ENCODE measurements around the gene VEZT.
"Not testable (repeated sequence)": the region's sequence is repeated elsewhere in the genome, so short reads cannot be mapped to it uniquely, and the experiment has no call there.

The VEZT gene

DNA sequence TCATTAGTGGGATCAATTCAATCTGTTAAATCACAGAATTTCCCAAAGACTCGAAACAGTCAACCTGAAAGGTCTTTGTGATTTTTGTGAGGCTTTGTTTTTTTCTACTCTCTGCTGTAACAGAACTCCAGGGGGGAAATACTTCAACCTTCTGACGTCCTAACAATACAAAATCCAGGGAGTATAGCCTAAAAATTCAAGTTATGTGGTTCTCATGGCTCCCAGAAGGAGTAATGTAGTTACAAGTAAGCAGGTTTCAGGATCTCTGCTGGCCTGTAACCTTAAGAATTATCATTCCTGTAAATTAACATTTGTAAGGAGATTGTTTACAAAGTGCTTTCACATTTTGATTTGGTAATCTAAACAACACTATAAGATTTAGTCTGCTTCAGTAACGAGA is 39.9 kb downstream of the VEZT start:
- no peak for DNase-seq (ENCODE audit: low spot score)

DNA sequence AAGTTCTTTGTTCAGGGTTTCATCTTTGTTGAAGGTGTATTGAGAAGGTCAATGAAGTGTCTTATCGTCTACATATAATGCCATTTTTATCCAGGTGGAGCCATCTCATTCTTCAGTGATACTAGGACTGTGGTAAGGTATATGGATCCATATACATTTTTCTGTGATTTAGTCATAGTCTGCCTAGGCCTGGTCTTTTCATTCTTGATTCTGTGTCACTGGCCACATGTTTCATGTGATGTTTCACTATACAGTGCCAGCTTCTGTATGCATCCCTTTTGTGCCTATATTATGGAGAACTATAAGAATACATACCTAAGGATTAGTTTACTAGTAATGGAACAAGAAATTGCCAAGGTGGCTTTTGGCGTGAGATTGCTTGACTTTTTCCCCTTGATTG is 40.5 kb downstream of the VEZT start:
- DNase-seq (ENCODE audit: low spot score), result no peak

DNA sequence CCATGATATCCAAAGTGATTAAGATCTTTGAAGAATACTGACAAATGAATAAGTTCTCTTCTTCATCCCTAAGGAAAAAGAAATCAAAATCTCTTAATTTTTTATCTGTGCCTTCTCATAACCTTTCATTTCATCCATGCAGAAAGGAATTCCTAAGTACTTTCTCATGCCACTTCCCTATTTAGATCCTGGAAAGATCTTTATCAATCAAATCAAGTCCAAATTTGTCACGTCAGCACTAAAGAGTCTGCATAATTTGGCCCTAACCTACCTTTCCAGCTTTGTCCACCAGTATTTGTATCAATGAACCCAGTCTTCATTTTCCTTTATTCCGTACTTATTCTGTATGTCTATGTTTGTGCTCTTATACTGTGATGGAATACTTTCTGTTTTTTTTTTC is 41.2 kb downstream of the VEZT start:
- DNase-seq (ENCODE audit: low spot score), result no peak

DNA sequence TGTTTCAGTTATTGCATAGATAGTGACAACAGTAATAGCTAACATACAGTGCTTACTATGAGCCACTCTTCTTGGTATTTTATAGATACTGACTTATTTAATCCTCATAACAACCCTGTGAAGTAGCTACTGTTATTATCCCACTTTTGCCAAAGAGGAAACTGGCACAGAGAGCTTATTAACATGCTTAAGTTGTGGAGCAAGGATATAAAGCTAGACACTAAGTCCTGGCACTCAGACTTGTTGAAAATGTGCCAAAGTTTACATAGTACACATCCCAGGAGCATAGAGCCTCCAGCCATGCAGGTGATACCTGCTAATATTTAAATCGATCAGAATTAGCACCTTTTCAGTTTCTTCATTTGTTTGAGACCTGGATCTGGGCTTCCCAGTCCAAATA is 41.8 kb downstream of the VEZT start:
- DNase-seq (ENCODE audit: low spot score), result no peak

DNA sequence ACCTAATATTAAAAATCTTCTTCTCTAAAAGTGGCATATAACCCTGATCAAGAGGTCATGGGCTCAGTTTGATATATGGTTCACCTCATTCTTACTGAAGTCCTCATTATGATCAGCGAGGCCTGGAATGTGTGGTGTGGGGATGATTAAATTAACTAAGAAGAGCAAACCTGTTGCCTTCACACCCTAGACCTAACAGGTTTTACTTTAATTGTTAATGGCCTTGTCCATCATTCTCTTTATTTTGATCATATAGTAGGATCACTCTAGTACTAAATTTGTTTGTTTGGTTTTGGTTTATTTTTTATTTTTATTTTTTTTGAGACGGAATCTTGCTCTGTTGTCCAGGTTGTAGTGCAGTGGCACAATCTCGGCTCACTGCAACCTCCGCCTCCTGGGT is 43.5 kb downstream of the VEZT start:
- no peak for DNase-seq (ENCODE audit: low spot score)

DNA sequence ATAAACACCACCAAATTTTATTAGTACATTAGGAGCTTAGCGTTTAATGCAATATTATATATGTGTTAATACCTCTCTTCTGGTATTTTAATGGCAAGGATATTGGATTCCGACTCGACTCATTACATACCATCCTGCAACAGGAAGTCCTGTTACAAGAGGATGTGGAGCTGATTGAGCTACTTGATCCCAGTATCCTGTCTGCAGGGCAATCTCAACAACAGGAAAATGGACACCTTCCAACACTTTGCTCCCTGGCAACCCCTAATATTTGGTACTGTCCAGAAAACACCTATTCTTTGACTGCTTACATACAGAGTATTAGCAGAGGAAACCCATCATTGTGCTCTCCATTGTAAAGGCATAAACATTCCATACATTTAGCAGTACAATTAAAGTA is 45.2 kb downstream of the VEZT start:
- DNase-seq (ENCODE audit: low spot score), result peak; percentile 87

DNA sequence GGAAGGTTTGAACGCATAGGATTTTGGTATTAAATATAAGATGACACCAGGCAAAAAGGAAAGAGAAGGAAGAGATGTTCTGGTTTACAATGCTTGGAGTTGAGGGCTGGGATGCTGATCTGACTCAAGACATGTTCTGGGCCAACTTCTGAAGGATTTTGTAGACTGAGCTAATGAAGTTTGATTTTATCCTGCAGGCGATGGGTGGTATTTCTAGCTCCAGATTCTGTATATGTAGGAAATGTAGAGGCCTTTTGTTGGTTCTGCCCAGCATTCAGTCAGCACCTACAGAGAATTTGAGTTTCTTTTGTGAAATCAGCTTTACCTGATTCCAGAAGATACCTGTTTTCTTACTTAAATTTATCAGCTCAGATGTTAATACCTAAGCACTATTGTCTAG is 48.2 kb downstream of the VEZT start:
- no peak for DNase-seq (ENCODE audit: low spot score)

DNA sequence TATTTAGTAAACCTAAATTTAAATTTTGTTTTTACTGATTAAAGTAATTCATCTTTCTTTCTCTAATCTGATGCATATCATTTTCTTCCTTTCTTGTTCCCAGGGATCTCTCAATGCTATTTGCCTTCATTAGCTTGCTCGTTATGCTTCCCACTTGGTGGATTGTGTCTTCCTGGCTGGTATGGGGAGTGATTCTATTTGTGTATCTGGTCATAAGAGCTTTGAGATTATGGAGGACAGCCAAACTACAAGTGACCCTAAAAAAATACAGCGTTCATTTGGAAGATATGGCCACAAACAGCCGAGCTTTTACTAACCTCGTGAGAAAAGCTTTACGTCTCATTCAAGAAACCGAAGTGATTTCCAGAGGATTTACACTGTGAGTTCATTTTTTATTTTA is 48.6 kb downstream of the VEZT start:
- no peak for DNase-seq (ENCODE audit: low spot score)

DNA sequence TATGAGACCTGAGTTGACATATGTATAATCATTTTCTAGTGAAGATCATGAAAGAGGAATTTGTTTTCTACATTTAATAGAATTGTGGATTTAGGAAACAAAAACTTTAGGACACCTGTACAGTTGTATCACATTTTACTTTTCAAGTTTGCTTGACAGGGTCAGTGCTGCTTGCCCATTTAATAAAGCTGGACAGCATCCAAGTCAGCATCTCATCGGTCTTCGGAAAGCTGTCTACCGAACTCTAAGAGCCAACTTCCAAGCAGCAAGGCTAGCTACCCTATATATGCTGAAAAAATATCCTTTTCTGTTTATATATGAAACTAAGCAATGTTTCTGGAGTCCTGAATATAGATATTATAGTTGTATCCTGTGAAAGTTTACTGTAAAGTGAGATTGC is 52.3 kb downstream of the VEZT start:
- DNase-seq (ENCODE audit: low spot score), result no peak

DNA sequence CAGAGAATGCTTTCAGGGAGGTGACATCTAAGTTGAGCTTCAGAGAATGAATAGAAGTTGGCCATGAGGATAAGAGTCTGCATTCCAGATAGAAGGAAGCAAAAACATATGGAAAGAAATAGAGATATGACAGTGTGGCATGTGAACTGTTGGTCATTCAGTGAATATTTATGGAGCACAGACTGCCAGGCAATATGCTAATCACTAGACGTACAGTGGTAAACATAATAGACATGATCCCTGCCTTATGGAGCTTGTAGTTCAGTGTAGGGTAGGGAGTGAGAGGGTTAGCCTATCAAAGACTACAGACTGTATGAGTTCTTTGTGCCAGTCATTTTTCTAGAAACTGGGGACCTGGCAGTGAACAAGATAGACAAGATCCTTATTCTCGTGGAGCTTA is 53.9 kb downstream of the VEZT start:
- no peak for DNase-seq (ENCODE audit: low spot score)

DNA sequence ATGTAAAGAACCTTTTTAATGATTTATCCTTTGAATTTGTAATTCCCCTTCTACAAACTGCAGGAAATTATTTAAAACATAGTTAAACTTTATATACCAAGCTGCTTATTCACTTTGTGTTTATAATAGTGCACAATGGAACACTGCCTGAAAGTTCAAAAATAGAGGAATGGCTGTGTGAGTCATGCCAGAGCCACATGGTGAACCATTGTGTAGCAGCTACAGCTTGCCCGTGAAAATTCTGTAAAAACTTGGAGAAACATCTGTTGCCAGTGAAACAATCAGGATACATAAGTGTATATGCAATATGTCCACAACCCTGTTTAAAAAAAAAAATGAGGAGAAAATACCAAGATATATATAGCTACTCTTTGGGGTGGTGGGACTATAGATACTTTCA is 59.5 kb downstream of the VEZT start:
- peak; percentile 77 for DNase-seq (ENCODE audit: low spot score)

DNA sequence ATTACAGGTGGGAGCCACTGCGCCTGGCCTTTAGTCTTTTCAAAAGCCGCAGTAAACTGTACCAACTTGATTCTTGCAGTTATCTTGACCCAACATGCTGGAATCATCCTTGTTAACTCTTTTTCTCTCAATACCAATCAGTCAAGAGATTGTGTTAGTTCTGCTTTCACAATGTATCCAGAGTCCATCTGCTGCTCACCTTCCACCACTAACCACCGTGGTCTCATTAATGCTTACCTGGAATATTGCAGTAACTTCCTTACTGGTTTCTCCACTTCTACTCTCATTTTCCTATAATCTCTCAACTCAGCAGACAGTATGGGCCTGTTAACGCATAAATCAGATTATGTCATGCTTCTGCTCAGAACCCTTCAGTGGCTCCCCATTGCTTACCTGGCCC is 62.2 kb downstream of the VEZT start:
- DNase-seq (ENCODE audit: low spot score), result no peak

DNA sequence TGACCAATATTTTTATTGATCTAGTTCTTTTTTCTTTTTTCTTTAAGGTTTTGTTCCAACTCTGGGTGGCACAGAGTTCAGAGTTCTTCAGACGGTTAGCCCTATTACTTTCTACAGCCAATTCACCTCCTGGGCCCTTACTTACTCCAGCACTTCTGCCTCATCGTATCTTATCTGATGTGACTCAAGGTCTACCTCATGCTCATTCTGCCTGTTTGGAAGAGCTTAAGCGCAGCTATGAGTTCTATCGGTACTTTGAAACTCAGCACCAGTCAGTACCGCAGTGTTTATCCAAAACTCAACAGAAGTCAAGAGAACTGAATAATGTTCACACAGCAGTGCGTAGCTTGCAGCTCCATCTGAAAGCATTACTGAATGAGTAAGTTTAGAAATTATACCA is 64.7 kb downstream of the VEZT start:
- DNase-seq (ENCODE audit: low spot score), result no peak

DNA sequence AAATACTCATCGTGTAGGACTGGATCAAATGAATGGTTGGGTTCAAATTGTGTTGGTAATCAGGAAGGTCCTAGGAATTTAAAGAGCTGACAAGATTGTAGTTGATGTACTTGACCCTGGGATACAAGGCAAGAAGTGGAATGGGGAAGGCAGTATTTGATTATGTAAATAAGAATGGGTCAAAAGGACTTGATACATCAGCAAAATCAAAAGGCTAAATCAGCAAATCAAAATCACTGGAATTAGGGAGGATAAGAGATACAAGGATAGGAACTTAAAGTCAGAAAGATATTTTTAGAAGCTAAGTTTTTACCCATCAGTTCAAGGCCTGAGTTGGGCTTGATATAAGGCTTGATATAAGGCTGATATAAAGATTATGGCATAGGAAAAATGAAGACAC is 65.8 kb downstream of the VEZT start:
- no peak for DNase-seq (ENCODE audit: low spot score)

DNA sequence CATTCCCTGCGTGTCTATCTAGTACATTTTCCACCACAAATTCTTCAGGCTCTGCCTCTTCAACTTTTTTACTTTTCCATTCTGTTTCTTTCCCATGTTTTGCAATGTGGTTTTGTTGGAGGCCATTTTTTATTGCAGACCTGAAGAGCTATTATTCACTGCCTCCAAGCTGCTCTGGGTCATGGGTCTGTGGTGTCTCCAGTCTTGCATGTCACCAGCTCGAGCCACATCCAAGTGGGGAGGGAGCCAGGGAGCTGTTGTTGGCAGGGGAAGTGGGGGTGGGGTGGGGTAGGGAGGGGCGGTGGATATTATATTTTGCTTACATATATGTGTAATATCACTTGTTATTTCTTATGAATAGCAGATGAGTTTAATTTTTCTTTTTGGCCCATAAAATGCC is 69.1 kb downstream of the VEZT start:
- no peak for DNase-seq (ENCODE audit: low spot score)

DNA sequence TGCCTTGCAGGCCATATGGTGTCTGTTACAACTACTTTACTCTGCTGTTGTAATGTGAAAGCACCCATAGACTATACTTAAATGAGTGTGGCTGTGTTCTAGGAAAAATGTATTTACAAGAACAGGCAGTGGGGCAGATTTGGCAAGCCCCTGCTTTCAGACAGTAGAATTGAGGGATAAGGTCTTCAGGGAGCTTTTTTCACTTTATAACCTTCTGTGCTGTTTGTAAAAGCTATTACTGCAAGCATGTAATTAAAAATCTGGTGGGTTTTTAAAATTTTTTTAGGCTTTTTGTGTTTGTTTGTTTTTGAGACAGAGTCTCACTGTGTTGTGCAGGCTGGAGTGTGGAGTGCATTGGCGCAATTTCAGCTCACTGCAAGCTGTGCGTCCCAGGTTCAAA is 73.9 kb downstream of the VEZT start:
- no peak for DNase-seq (ENCODE audit: low spot score)

DNA sequence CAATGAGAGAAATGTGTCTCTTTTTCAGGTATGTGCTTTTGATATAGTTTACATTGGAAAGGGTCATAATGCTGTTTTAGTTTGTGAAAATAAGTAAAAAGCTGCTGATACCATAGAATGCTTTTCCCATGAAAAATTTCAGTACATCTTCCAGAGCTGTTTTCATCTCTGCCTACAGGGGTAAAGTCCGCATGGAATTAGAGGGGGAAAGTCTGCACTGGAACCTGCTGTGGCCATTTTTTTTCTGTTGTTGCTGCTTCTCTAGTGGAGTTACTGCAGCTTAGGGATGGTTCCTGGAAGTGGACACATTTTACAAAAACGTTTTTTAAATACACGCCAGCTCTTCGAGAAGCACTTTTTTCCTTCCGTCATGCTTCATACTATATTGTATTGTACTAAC is 81.3 kb downstream of the VEZT start:
- DNase-seq (ENCODE audit: low spot score), result no peak

DNA sequence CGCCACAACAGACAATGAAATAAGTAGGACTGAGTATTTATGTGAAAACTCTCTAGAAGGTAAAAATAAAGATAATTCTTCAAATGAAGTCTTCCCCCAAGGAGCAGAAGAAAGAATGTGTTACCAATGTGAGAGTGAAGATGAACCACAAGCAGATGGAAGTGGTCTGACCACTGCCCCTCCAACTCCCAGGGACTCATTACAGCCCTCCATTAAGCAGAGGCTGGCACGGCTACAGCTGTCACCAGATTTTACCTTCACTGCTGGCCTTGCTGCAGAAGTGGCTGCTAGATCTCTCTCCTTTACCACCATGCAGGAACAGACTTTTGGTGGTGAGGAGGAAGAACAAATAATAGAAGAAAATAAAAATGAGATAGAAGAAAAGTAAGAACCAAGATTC is 82.7 kb downstream of the VEZT start:
- no peak for DNase-seq (ENCODE audit: low spot score)

DNA sequence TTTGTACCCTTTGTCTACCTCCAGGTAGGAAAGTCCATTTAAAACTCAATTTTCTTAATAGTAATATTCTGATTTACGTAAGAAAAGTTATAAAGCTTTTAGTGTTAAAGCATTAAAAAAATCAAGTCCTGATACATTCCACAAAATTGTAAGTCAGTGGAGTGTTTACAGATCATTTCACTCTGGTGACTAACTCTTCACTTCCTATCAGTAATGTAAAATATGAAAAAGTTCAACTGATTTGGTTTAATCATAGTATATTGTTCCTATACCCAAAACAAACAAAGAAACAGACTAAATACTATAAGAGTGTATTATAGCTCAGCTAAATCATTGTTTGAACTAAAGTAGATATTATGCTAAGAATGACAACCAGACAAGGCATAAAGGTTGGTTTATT is 85.9 kb downstream of the VEZT start:
- peak; percentile 18 for DNase-seq (ENCODE audit: low spot score)

DNA sequence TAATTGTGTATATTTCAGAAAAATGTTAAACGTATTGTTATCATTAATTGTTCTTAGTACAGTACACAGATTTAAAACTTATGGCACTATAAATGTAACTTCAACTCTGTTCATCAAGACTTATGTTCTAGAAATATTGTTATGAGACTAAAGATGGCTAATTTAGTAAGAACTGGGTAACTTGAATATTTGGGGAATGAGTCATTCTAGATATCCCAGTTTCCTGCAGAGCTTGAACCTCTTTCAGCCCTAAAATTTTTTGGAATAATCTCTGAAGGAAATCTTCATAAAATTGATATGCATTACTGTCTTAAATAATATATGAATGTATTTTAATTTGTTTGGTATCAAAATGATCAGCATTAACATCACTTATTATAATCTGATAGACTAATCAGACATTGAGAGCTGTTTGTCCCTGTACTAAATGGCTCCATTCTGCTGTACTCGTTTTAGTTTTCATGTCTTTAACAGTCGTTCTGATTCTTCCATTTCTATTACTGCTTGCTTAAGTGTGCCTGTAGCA is 87.1 kb downstream of the VEZT start:
- no peak for DNase-seq (ENCODE audit: low spot score)

DNA sequence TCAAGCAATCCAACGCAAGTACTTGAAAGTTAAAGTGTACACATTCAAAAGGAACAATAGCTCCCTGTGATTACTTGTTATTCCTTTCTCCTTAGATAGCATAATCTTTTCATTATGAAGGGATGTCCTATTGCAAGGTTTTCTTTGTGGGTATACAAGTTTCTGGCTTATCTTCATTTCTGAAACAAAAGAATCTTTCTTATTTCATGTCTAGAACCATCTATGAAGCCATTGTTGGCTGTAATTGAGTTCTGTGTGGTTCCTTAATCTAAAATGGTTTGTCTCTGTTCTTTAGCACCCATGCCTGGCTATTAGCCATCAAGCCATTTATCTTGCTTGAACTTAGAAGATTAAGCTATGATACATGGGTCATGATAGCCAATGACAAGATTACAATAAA is 95.0 kb downstream of the VEZT start:
- no peak for DNase-seq (ENCODE audit: low spot score)

DNA sequence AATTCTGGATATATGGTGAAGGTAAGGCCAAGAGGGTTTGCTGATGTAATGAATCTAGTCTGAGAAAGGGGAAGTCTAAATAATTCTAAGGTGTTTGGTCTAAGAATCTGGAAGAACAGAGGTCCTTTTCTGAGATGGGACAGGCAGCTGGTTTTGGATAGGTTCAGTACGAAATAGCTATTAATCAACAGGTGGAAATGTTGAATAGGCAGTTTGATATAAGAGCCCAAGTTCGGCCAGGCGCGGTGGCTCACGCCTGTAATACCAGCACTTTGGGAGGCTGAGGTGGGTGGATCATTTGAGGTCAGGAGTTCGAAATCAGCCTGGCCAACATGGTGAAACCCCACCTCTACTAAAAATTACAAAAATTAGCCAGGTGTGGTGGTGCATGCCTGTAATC is 97.1 kb downstream of the VEZT start:
- not testable (repeated sequence) for DNase-seq (ENCODE audit: low spot score)

DNA sequence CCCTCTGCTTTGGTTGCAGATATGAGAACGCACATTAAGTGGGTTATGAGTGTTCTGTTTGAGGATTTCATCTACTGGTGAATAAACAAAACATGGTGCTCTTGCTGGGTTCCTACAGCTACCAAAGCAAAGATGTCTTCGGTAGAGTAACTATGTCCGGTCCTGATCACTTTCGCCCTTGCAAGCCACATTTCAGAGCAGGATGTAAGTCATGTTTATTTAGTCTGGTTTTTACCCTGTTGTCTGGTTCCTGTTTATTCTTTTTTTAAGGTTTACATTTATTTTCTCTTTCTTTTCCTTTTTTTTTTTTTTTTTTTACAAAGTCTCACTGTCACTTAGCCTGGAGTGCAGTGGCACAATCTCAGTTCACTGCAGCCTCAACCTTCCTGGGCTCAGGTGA is 99.2 kb downstream of the VEZT start:
- DNase-seq (ENCODE audit: low spot score), result no peak

DNA sequence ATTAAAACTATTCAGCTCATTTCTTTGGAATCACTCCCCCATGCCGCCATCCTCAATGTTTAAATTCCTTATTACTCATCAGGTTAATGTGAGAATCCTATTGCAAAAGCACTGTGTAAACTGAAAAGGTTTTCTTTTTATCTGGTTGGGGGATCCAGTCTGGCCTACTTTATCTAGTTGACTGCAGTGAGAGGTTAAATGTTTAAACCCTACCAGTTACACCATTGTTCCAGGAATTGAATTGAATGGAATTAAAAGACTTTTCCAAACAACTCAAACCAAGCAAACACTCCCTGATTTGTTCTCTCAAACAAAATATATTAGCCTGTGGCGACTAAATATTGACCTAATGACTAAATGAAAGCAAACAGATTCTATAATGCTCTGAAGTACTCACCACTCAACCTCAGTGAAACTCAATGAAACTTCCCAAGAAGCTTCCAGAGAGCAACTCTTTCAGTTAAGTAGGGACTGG is 100.5 kb downstream of the VEZT start:
- no peak for DNase-seq (ENCODE audit: low spot score)

DNA sequence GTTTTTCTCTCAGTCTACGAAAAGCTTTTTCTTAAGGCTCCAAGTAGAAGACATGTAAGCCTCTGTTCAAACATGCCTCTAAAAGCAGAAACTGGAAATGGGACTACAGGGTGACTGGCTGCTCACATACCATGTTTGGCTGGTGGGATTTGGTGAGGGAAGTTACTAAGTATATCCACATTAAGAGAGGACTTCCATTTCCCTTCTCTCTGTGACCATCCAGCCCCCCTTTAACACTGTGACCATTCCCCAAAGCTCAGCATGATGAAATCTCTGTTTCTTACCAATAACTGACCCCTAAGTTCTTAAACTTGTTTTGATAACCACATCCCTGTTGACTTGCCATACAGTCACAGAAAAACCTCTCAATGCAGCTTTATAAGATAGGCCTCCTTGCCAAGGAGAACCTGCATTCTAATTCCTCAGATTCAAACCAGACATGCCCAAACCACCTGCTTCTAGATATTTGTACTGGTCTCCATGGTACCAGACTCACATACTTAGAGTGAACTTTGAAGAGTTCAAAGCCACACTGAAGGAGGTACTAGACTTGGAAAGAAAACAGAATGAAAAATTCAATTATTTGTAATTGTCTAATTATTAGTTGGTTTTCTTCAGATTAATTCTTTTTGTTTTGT is 102.2 kb downstream of the VEZT start:
- DNase-seq (ENCODE audit: low spot score), result no peak
